CD4-positive, CD25-positive, alpha-beta regulatory T cell (primary cell): Measurements from ENCODE around the gene FAM20A. TPM values are rescaled to one million over a fixed set of nuclear protein-coding genes. Genes with fewer than 3 reads are reported as not detected.

Experiments
- ATAC-seq, 2 donors: fragments of 150-1000 bp; cut with Tn5 transposase; one replicate each; pipeline ENCODE4 v1.10.0; 2021; ENCODE audit warnings: low read depth in 2 of 2, moderate number of reproducible peaks in 2 of 2, moderate library complexity in 1 of 2
- DNase-seq, 3 donors: peaks; one replicate each; pipeline versions ENCODE4 v3.0.0 to v3.0.0-alpha.2; 2012 to 2022; ENCODE audit warnings: mixed read lengths in 1 of 3
- H3K27ac ChIP-seq: one replicate; pipeline ENCODE4 v1.7.0; 2013; ENCODE audit warnings: mild to moderate bottlenecking, low read length; ENCODE audit not compliant: insufficient read depth, poor library complexity, severe bottlenecking
- H3K27me3 ChIP-seq: one replicate; pipeline ENCODE4 v1.7.0; 2013; ENCODE audit warnings: low read length; ENCODE audit not compliant: control insufficient read depth, insufficient read depth
- H3K36me3 ChIP-seq: one replicate; pipeline ENCODE4 v1.7.0; 2013; ENCODE audit warnings: mild to moderate bottlenecking, low read length, moderate library complexity; ENCODE audit not compliant: control insufficient read depth, insufficient read depth
- H3K4me1 ChIP-seq: 2 replicates; pipeline ENCODE4 v1.7.0; 2013; ENCODE audit warnings: mild to moderate bottlenecking, low read length; ENCODE audit not compliant: insufficient read depth, control insufficient read depth, poor library complexity, severe bottlenecking
- H3K4me3 ChIP-seq: one replicate; pipeline ENCODE4 v1.7.0; 2013; ENCODE audit warnings: low read depth, mild to moderate bottlenecking, low read length, moderate library complexity
- H3K9me3 ChIP-seq, 2 experiments: 1 replicate in 1 of 2; 2 replicates in 1 of 2; pipeline ENCODE4 v1.7.0; 2013; ENCODE audit warnings: low read length in 2 of 2, mild to moderate bottlenecking in 1 of 2, moderate library complexity in 1 of 2; ENCODE audit not compliant: control insufficient read depth in 2 of 2
- H3K27ac Mint-ChIP-seq, 3 donors: one replicate each; pipeline ENCODE4 v1.8.0; 2020 to 2022; ENCODE audit warnings: mild to moderate bottlenecking in 3 of 3, mixed read lengths in 3 of 3, moderate library complexity in 2 of 3
- H3K27me3 Mint-ChIP-seq: one replicate; pipeline ENCODE4 v1.8.0; 2022; ENCODE audit warnings: mild to moderate bottlenecking, mixed read lengths
- H3K36me3 Mint-ChIP-seq: one replicate; pipeline ENCODE4 v1.8.0; 2020; ENCODE audit warnings: mixed read lengths
- H3K4me1 Mint-ChIP-seq, 4 donors: one replicate each; pipeline ENCODE4 v1.8.0; 2020 to 2022; ENCODE audit warnings: mixed read lengths in 4 of 4, mild to moderate bottlenecking in 1 of 4
- H3K4me3 Mint-ChIP-seq, 4 donors: one replicate each; pipeline ENCODE4 v1.8.0; 2020 to 2022; ENCODE audit warnings: mild to moderate bottlenecking in 4 of 4, mixed read lengths in 4 of 4, moderate library complexity in 3 of 4
- H3K9me3 Mint-ChIP-seq, 7 donors: one replicate each; pipeline ENCODE4 v1.8.0; 2020 to 2022; ENCODE audit warnings: mixed read lengths in 7 of 7, mild to moderate bottlenecking in 3 of 7, moderate library complexity in 2 of 7
- polyA plus RNA-seq, 4 donors: library from polyadenylated mRNA; unstranded; fragments of 300-500 nt; fragmentation: Illumina TruSeq; gene quantifications; one replicate each; pipeline ENCODE4 v1.2.3, GENCODE V29; 2021
- total RNA-seq: library from RNA; stranded (reverse); gene quantifications from one replicate; pipeline ENCODE4 v1.2.3, GENCODE V29; 2022

Gene FAM20A
- total and polyA plus RNA-seq, 5 donors from 2014 or later: 0.11 TPM; not detected in 4

- H3K9me3 Mint-ChIP-seq: peaks cover 0 to 3% (median 0%) of the 10 kb centered on the region in 7 donors
- no peak overlapping the region for H3K27ac ChIP-seq
- no peaks in the 10 kb centered on the region for H3K4me1 Mint-ChIP-seq
- H3K27me3 Mint-ChIP-seq: peaks cover 44% of the 10 kb centered on the region
- H3K27me3 ChIP-seq: peaks cover 3% of the 10 kb centered on the region
- no peak overlapping the region for H3K4me3 ChIP-seq
- DNase-seq (no peak), ATAC-seq (no peak)
- no peaks in the 10 kb centered on the region for H3K4me1 ChIP-seq
- H3K27ac Mint-ChIP-seq: no peak overlapping the region
- no peaks in the 10 kb centered on the region for H3K9me3 ChIP-seq
- H3K36me3 Mint-ChIP-seq: no peaks in the 10 kb centered on the region
- no peaks in the 10 kb centered on the region for H3K36me3 ChIP-seq
- H3K4me3 Mint-ChIP-seq: no peak overlapping the region
Observed at GRCh38 chr17:68592682-68593641, 8.2 kb downstream of the FAM20A start.

GRCh38 chr17:68592009-68592408 lies 9.2 kb downstream of the FAM20A start:
- H3K36me3 Mint-ChIP-seq: no peaks in the 10 kb centered on the region
- H3K9me3 Mint-ChIP-seq: peaks cover 0 to 5% (median 0%) of the 10 kb centered on the region in 7 donors
- Histone ChIP-seq H3K36me3 (no peaks in the 10 kb centered on the region), H3K4me3 (no peak overlapping the region), H3K27ac (no peak overlapping the region), H3K27me3 (peaks cover 3% of the 10 kb centered on the region), H3K4me1 (no peaks in the 10 kb centered on the region), H3K9me3 (no peaks in the 10 kb centered on the region)
- H3K27me3 Mint-ChIP-seq: peaks cover 36% of the 10 kb centered on the region
- H3K4me3 Mint-ChIP-seq: no peak overlapping the region
- no peak overlapping the region for H3K27ac Mint-ChIP-seq
- no peaks in the 10 kb centered on the region for H3K4me1 Mint-ChIP-seq
- DNase-seq: no peak
- no peak for ATAC-seq

- Histone ChIP-seq H3K4me1 (no peaks in the 10 kb centered on the region), H3K27ac (no peak overlapping the region), H3K9me3 (no peaks in the 10 kb centered on the region), H3K27me3 (peaks cover 3% of the 10 kb centered on the region), H3K4me3 (no peak overlapping the region), H3K36me3 (no peaks in the 10 kb centered on the region)
- Mint-ChIP-seq H3K4me3 (no peak overlapping the region), H3K27ac (no peak overlapping the region), H3K4me1 (no peaks in the 10 kb centered on the region), H3K27me3 (peaks cover 33% of the 10 kb centered on the region), H3K9me3 (peaks cover 0 to 5% (median 0%) of the 10 kb centered on the region in 7 donors), H3K36me3 (no peaks in the 10 kb centered on the region)
- DNase-seq: no peak
- no peak for ATAC-seq
Observed at GRCh38 chr17:68591583-68591982, 9.6 kb downstream of the FAM20A start.

- Mint-ChIP-seq H3K27ac (no peak overlapping the region), H3K36me3 (no peaks in the 10 kb centered on the region), H3K4me1 (no peaks in the 10 kb centered on the region), H3K9me3 (peaks cover 0 to 5% (median 0%) of the 10 kb centered on the region in 7 donors), H3K4me3 (no peak overlapping the region), H3K27me3 (peaks cover 28% of the 10 kb centered on the region)
- Histone ChIP-seq H3K27me3 (peaks cover 2% of the 10 kb centered on the region), H3K36me3 (no peaks in the 10 kb centered on the region), H3K9me3 (no peaks in the 10 kb centered on the region), H3K4me3 (no peak overlapping the region), H3K27ac (no peak overlapping the region), H3K4me1 (no peaks in the 10 kb centered on the region)
- ATAC-seq: no peak
- no peak for DNase-seq
Observed at GRCh38 chr17:68589086-68589485, 12.1 kb downstream of the FAM20A start.

- Mint-ChIP-seq H3K9me3 (peaks cover 0 to 5% (median 0%) of the 10 kb centered on the region in 7 donors), H3K27ac (no peak overlapping the region), H3K4me1 (no peaks in the 10 kb centered on the region), H3K27me3 (peaks cover 22% of the 10 kb centered on the region), H3K36me3 (no peaks in the 10 kb centered on the region), H3K4me3 (no peak overlapping the region)
- ATAC-seq (no peak), DNase-seq (no peak)
- Histone ChIP-seq H3K4me3 (no peak overlapping the region), H3K27ac (no peak overlapping the region), H3K36me3 (no peaks in the 10 kb centered on the region), H3K9me3 (no peaks in the 10 kb centered on the region), H3K4me1 (no peaks in the 10 kb centered on the region), H3K27me3 (peaks cover 2% of the 10 kb centered on the region)
Observed at GRCh38 chr17:68588362-68588761, 12.8 kb downstream of the FAM20A start.

- no peaks in the 10 kb centered on the region for H3K9me3 ChIP-seq
- H3K27me3 ChIP-seq: peaks cover 2% of the 10 kb centered on the region
- no peak overlapping the region for H3K27ac ChIP-seq
- Mint-ChIP-seq H3K9me3 (peaks cover 0 to 5% (median 0%) of the 10 kb centered on the region in 7 donors), H3K36me3 (no peaks in the 10 kb centered on the region), H3K27me3 (peaks cover 19% of the 10 kb centered on the region), H3K4me1 (no peaks in the 10 kb centered on the region), H3K27ac (no peak overlapping the region), H3K4me3 (no peak overlapping the region)
- no peaks in the 10 kb centered on the region for H3K36me3 ChIP-seq
- DNase-seq (no peak), ATAC-seq (no peak)
- no peaks in the 10 kb centered on the region for H3K4me1 ChIP-seq
- H3K4me3 ChIP-seq: no peak overlapping the region
Observed at GRCh38 chr17:68587847-68588246, 13.3 kb downstream of the FAM20A start.

- H3K27me3 Mint-ChIP-seq: peaks cover 12% of the 10 kb centered on the region
- Histone ChIP-seq H3K4me3 (no peak overlapping the region), H3K9me3 (no peaks in the 10 kb centered on the region), H3K4me1 (no peaks in the 10 kb centered on the region), H3K27me3 (peaks cover 2% of the 10 kb centered on the region), H3K27ac (no peak overlapping the region), H3K36me3 (no peaks in the 10 kb centered on the region)
- ATAC-seq: no peak
- no peak for DNase-seq
- H3K4me3 Mint-ChIP-seq: no peak overlapping the region
- no peak overlapping the region for H3K27ac Mint-ChIP-seq
- peaks cover 0 to 4% (median 0%) of the 10 kb centered on the region in 7 donors for H3K9me3 Mint-ChIP-seq
- H3K36me3 Mint-ChIP-seq: peaks cover 5% of the 10 kb centered on the region
- H3K4me1 Mint-ChIP-seq: no peaks in the 10 kb centered on the region
Observed at GRCh38 chr17:68587026-68587425, 14.1 kb downstream of the FAM20A start.

GRCh38 chr17:68585643-68586042 lies 15.5 kb downstream of the FAM20A start:
- no peak for DNase-seq
- no peak overlapping the region for H3K27ac ChIP-seq
- H3K4me1 ChIP-seq: no peaks in the 10 kb centered on the region
- Mint-ChIP-seq H3K4me1 (no peaks in the 10 kb centered on the region), H3K27ac (no peak overlapping the region), H3K9me3 (peaks cover 0 to 4% (median 0%) of the 10 kb centered on the region in 7 donors), H3K4me3 (no peak overlapping the region), H3K36me3 (peaks cover 6% of the 10 kb centered on the region), H3K27me3 (peaks cover 6% of the 10 kb centered on the region)
- peaks cover 2% of the 10 kb centered on the region for H3K27me3 ChIP-seq
- no peaks in the 10 kb centered on the region for H3K9me3 ChIP-seq
- no peak overlapping the region for H3K4me3 ChIP-seq
- no peaks in the 10 kb centered on the region for H3K36me3 ChIP-seq
- ATAC-seq: no peak
